ENCODE measurements around the gene UQCRH.

DNA sequence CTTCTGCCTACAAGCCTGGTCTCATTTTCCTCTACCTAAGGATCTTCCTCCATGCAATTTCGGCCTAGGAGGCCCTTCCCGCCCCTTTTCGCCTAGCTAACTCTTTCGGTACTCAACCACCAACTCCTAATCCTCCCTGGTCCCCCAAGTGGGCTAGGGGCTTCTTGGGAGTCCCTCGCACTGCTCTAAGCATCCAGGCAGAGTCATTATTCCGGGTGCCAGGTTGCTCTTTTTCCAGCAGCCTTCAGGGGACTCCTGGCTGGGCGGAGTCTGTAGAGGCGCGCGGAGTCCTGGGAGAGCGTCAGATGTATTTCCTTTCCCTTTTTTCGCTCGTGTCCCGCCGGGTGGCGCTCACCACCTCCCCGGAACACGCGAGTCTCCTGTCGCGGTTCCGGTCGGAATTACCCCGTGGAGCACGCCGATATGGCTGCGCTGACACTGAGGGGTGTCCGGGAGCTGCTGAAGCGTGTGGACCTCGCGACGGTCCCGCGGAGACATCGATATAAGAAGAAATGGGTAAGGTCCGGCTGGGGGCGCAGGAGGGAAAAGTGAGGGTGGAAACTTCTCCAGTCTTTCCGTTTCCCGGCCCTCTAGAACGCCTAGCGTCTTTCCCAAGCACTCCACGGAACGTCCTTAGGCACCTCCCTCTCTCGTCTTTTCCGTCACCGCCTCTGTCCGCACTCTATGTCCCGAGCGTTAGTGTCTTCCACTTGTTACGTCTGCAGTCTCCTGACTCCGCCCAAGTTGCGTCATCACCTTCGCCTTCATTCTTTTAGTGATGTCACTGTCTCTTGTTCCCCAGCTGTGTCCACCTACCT is 37.1 kb downstream of the UQCRH start, which contains the start of gene NSUN4:
- TF ChIP-seq GATA2 (IDR thresholded peaks at IDR 0.05; ENCODE audit: low read depth, low read length) = no peak
- TF ChIP-seq GATA3 (IDR thresholded peaks at IDR 0.05; ENCODE audit: low read depth, low read length) = no peak

All from SH-SY5Y (cell line).